ENCODE measurements around the gene MOB3B.

DNA sequence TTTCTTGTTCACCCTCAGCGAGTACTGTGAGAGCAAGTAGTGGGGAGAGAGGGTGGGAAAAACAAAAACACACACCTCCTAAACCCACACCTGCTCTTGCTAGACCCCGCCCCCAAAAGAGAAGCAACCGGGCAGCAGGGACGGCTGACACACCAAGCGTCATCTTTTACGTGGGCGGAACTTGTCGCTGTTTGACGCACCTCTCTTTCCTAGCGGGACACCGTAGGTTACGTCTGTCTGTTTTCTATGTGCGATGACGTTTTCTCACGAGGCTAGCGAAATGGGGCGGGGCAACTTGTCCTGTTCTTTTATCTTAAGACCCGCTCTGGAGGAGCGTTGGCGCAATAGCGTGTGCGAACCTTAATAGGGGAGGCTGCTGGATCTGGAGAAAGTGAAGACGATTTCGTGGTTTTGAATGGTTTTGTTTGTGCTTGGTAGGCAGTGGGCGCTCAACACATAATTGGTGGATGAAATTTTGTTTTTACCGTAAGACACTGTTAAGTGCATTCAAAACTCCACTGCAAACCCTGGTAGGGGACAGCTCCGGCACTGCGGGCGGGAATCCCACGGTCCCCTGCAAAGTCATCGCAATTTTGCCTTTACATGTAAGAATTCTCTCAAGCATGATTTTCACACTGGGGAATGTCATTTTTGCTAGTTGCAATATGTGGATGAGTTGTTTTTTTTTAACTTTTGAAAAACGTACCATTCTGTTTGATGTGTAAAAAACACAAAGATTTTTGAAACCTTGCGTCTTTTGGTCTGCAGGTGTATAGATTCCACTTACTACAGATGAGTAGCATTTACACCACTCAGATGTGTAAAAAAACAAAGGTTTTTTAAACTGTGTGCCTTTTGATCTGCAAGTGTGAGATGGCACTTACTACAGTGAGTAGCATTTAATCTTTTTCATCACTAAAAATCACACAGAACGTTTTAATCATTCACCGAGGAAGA, 44.3 kb upstream of the MOB3B start:
- TF ChIP-seq, protein P1, sequence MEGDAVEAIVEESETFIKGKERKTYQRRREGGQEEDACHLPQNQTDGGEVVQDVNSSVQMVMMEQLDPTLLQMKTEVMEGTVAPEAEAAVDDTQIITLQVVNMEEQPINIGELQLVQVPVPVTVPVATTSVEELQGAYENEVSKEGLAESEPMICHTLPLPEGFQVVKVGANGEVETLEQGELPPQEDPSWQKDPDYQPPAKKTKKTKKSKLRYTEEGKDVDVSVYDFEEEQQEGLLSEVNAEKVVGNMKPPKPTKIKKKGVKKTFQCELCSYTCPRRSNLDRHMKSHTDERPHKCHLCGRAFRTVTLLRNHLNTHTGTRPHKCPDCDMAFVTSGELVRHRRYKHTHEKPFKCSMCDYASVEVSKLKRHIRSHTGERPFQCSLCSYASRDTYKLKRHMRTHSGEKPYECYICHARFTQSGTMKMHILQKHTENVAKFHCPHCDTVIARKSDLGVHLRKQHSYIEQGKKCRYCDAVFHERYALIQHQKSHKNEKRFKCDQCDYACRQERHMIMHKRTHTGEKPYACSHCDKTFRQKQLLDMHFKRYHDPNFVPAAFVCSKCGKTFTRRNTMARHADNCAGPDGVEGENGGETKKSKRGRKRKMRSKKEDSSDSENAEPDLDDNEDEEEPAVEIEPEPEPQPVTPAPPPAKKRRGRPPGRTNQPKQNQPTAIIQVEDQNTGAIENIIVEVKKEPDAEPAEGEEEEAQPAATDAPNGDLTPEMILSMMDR (IDR thresholded peaks at IDR 0.05): no peak
- TF ChIP-seq EP300 (IDR thresholded peaks at IDR 0.05): peak; percentile 98 to 99
